NAMALWA (cell line): Measurements from ENCODE around the gene BRD4.

Experiments
- DNase-seq: peaks from one replicate; pipeline ENCODE4 v3.0.0-alpha.2; 2015; ENCODE audit warnings: low spot score

The BRD4 gene

DNA sequence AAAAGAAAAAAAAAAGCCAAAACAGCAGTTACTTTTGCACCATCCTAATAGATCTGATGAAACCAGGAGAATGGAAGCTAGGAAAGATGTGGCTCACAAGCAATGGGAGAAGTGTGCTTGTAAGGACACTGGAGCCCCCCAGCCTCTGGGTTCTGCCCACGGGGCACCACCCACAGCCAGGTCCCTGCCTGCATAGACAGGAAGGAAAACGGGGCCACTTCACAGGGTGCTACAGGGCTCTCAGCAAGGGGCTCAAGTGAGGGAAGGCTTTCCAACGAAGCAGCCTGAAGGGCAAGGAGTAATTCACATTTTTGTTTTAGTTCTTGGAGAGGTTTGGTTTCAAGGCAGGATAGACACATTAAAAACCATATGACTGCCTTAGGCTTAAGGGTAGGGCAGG is 42.7 kb downstream of the BRD4 start:
- no peak for DNase-seq

DNA sequence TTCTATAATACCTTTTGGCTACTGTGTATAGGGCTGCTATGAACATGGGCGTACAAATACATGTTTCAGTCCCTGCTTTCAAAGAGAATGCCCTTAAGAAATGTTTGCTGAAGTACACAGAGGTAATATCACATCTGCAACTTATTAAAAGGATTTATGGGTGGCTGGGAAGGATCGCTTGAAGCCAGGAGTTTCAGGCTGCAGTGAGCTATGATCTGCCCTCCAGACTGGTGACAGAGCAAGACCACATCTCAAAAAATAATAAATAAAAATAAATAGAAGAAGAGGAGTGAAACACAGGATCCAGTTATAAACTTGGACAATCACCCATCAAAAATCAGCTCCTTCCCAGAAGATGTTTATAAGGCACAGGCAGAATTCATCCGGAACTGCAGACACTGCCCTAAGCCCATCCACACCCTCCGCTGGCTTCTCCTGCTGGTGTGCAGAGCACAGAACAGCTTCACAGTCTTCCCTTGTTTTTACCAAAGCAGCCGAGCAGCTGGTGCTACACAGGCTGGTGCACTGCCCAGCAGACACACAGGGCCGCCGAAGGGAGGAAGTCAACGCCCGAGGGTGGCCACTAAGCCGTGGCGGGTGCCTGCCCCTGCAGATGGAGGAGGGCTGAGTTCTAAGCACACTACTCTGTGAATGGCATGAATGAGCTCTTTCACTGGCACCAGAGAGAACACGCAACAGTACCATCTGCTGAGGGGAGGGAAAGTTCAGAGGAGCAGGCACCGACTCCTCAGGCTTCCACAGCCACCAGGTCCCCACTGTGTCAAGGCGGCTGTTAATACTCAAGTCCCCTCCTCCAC is 44.0 kb downstream of the BRD4 start:
- DNase-seq, result peak; percentile 89

DNA sequence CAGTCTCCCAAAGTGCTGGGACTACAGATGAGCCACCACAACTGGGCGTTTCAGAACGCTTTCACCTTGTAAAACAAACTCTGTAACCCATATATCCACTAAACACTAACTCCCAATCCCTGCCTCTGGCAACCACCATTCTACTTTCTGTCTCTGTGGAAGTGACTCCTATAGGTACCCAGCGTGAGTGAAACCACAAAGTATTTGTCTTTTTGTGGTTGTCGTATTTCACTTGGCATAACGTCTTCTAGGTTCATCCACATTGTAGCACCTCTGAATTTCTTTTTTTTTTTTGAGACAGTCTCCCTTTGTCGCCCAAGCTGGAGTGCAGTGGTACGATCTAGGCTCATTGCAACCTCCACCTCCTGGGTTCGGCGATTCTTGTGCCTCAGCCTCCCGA is 44.8 kb downstream of the BRD4 start:
- peak; percentile 45 for DNase-seq

DNA sequence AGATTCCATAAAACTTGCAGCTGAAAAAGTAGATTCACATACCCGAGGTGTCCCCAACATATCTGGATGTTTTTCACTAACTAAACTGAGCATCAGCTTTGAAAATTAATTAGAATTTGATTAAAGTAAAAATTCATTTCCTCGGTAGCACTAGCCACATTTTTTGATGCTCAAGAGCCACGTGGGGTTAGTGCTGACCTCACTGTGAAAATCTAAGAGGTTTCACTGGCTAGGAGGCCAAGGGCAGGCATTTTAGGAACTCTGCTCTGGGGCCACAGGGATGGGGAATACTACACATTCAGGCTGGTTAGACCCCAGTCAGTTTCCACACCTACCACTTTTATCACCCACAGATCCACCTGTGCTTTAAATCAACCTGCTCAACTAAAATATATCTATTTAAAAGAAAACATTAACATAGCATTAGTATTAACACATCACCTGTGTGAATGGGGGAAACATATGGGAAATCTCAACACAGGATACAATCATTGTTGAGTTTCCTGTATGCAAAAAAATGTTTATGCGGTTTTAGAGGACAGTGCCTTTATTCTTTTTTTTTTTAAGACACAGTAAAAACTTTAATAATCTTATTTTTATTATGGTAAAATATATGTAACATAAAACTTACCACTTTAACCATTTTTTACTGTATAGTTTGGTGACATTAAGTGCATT is 45.5 kb downstream of the BRD4 start:
- peak; percentile 53 for DNase-seq

DNA sequence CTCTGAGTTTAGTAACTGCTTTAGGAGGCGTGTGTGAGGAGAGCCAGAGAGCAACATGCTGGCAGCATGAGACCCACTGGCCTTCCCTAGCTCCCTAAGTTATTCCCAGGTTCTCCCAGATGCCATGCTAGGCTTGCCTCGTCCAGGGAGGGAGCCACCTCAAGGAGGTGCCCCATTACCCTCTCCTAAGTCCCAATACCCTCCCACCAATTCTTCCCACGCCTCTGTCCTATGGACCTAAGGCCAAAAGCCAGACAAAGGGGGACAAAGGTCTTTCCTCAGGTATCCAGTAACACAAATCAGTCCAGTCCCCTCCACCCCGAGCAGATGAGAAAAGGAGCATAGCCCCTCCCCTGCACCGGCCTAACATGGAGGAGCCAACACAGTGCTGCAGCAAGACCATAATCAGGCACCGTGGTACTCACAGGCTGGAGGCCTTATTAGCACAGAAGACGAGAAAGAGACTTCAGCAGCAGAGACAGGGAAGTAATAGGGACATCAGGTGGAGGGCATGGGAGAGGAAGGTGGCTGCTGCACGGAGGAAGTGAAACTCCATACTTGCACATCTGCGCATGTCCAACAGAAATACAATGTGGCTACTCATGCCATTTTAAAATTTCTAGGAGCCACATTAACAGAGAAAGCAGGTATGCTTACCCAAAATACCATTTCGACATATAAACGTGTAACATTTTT is 46.3 kb downstream of the BRD4 start:
- DNase-seq, result peak; percentile 90

DNA sequence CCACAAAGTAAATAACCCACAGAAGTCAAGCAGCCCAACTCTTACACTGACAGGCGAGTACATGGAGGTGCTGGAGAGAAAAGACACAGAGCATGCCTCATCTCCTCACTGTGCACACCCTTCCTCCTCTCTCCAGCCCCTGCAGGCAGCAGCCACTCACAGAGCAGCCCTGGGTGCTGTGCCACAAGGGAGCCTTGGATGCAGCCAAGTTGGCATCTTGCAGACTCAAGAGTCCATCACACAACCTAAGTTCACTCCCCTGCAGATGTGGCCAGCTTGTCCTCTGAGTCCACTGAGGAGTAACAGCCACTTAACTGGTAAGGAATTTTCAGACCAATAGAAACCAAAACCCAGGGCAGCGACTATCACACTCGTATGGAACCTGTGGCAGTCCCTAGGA is 47.4 kb downstream of the BRD4 start:
- no peak for DNase-seq

DNA sequence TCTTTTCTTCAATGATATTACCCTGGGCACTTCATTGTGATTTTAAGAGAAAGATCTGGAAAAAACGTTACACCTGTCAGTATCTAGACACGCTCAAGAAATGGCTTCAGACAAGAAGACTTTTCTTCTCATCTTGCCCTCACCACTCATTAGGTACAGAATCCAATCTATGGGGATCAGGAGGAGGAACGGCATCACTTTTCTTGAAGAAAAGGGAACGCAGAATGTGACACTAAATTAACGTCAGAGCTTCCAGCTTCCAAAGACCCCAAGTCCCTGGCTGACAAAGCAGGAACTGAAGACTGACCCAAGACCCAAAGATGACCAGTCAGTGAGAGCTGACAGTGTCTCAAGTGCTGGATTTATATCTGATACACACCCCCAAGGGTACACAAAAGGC is 48.2 kb downstream of the BRD4 start:
- DNase-seq, result no peak

DNA sequence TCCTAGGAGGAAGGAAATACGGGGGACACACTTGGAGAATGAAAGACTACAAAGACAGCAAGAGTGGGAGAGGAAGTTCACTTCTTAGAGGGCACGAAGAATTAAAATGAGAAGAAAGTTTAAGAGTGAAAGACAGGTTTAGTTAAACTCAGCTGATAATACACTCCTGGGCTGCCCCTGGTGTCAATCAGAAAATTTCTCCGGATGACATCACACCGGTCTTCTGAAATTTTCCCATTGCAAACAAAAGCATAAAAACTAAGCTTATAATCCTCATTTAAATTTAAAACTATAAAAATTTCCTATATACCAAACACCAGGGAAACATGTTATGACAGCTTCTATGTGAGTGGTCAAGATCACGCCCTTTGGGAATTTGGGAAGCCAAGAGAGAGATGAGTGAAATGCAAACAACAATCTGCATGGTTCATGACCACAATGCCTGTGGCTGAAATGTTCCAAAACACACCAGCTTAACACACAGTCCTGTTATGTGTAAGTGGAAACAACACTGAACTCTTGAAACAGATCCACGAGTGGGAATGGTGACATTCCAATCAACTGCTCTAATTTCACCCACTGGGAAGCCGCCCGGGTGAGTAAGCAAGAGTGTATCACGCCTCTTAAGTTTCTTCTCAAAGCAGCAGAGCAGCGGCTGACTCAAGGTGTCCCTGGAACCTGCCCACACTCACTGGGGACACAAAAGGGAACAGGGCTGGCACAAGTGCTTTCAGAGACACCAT is 49.0 kb downstream of the BRD4 start:
- no peak for DNase-seq

DNA sequence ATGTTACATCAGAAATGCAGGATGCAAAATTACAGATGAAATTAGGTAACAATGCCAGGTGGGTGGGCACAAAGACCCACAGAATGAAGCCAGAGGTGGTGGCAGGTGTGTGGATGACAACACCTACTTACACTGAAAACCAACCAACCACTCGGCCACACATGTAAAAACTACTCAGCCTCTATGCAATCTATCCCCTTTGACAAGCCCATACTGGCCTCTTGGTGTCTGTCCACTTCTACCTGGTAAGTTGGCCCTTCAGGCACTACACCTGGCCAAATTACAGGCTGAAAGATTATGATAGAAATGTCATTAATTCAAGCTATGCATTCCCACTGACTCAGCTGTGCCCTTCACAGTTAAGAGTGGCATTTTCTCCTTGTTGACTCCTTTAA is 50.0 kb downstream of the BRD4 start:
- no peak for DNase-seq

DNA sequence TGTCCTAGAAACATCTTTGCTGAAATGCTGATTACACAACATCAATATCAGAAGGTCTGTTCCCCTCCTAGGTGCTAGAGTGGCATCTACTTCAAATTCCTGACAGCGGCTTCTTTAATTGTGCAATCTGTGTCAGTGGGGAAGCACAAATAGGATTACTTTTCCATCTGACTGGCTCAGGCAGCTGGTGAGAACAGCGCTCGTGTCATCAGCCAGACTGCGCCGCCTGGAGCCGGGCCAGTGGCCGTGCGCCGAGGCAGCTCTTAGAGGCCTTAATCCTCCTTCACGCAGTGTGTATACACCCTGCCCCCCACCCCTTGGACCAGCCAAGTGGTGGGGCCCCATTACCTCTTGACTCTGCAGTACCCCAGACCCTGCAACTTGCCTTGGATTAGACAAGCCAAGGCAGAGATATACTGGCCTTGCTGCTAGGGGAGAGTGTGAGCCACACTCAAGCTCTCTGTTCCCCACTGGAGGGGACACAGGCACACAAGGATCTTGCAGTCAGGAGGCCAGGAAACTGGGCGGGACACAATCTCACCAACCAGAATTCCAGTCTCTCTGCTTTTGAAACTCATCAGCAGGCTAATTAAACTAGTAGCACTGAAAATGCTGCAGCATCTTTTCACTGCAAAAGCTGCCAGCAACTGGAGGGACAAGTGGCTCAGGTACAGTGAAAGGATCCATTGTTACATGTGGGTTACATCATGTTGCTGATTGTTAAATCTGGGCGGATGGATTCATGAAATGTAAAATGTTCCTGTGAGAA is 51.2 kb downstream of the BRD4 start:
- DNase-seq, result no peak

DNA sequence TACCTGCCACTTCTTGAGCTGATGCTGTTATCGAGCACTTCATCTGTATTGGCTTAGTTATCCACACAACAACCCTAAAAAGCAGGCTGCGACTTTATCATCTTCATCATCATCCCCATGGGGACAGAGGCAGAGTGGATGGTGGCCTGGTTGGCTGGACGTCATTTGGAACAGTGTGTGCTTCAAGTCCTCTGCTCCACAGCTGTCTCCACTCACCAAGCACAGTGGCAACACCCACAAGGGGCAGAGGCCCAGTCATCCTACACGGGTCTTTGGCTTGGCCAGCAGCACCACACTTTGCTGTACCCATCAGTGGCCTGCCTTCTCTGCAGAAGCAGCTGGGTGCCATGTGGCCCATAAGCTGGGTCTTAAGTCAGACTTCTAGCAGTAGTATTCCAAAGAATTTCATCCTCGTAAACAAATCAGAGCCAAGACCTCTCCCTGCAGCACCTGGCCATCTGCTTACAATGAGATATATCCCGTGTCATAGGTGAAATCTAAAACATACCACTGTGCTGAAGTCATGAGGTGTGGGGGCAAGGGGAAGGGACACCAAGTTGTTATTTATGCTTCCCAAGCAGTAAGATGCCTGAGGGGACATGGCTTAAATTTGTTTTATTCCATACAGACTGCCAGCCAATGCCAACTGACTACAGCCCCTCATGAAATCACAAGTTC is 52.2 kb downstream of the BRD4 start:
- DNase-seq, result no peak

DNA sequence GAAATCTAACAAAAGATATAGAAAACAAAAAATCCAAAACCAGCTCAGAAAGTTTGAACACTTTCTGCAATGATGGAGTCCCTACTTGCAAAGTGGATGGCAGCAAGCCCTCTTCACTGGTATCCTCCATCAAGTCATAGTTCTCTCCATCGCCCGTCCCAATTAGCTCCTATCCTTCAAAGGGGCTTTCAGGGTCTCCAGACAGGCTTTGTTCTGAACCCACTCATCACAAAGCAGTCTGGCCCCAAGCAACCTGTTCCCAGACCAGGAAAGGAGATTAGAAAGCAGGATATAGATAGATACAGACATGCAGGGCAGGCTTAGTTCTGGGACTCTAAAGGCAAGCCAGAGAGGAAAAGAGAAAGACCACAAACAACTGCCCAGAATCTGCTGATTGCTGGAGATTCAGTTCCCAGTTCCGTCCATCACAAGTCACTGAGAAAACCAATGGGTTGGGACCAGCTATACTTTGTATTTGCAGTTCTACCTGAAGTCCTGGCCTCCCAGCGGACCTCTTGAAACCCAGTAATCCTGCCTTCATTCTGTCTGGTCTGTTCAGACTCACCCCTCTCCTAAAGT is 52.9 kb downstream of the BRD4 start:
- DNase-seq, result no peak

DNA sequence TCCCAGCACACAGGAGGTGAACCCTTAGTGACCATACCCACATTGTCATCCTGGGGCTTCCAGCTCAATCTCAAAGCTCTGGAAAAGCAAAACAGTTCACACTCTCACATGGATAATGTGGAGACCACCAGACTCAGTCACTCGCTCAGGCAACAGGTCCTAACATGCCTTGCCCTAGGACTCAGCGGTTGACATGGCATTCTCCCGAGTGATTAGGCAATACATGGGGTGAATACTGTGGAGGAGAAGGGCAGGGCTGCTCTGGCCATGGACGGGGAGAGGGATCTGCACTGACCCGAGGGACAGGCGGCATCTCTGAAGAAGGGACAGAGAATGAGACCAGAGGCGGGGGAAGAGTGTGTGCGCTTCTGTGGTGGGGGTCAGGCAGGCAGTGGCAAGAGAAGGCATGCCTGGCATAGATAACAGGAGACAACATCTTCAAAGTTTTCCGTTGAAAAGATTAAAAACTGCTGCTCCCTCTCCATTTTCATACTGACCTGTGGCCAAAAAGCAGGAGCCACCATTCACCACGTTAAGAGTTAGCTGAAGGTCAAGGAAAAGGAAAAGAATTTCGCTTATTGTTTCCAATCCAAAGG is 55.6 kb downstream of the BRD4 start:
- no peak for DNase-seq

DNA sequence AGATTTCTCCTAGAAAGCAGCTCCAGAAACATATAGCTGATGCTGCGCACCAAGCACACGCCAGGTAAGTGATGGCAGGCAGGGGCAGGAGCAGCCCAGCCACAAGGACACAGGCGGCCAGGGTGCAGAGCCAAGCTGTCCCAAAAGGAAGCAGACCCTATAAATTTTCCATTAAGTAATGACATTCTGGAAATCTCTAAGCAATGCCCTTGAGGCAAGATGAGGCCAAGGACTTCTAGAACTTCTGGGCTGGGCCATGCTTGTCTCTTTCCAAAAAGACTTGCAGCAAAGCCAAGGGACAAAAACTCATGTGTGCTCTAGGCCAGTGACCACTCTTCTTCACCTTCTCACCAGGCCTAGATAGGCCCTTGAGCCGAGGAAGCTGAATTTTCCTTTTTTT is 57.9 kb downstream of the BRD4 start:
- DNase-seq, result no peak

DNA sequence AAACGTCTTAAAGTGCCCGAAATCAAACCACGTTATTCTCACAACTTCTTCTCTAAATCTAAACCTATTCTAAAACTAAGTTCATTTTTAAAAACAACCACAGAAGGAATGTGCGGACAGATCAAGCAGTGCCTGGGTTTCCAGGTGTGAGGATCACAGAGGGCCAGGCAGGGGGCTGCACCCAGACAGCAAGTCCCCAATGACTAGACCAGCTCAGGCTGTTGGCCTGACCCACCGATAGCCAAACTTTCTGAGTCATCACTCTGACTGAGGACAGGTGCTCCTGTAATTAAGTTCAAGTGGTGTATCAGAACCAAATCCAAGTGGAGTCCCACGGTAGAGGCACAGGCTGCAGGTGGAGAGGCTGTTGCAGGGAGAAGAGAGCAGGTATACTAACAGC is 62.5 kb downstream of the BRD4 start:
- no peak for DNase-seq

DNA sequence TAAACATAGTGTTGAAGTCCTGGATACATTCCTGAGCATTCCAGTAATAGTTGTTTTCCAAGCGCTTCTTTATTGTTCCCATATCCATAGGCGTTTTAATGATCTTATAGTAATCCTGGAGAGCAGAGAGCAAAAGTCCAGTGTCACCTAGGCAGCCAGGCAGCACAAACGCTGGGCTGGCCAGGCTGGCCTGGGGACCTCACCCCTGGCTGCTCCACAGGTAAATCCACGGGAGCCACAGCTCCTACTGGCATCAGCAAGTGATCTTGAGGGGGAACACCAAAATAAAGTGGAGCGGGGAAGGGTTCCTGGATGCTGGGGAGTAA is 63.4 kb downstream of the BRD4 start:
- no peak for DNase-seq

DNA sequence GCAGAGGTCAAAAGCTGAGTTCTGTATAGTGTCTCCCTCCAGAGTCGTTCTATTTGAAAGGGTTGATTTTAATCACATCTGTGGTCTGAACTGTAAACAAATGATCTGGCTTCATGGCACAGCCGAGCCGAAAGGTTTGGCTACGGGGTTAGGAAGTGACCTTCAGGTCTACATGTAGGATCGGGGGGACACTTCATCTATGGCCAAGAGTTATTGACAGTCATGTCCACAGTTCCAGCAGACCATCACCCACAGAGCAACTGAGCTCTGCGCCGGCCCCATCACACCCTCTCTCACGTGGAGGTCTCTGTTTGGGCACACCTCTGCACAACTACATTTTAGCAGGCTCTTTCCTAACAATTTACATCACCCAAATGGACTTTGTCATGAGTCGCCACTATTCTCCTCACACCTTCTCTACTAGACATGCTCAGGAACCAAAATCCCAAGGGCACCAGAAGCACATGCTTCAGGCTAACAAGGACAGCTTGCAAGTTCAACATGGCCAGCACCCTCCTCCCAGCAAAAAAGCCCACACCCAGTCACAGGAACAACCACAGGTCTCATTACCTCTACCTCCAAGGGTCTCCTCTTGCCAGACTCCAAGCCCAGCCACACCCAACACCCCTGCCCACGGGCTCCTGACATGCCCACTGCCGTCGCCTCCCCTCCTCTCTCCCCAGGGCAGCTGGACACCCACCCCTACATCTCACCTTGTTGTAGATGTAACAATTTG is 64.0 kb downstream of the BRD4 start:
- DNase-seq, result no peak

DNA sequence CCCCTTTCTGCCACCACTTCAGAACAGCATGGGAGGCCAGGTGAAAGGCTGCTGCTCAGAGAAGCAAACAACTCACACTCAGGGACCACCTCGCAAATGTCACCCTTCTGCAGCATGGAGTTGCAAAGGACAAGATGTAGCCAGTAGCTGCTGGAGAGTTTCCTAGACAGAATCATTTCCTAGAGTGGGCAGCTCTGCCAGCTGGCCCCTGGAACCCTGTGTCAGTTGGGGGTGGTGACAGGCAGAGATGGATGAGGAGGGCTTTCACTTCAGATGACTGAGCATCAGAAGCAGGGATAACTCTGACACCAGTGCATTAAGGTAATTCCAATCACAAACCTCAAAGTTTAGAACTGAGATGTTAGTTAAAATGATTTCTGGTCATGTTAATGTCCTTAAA is 65.7 kb downstream of the BRD4 start:
- DNase-seq, result no peak

DNA sequence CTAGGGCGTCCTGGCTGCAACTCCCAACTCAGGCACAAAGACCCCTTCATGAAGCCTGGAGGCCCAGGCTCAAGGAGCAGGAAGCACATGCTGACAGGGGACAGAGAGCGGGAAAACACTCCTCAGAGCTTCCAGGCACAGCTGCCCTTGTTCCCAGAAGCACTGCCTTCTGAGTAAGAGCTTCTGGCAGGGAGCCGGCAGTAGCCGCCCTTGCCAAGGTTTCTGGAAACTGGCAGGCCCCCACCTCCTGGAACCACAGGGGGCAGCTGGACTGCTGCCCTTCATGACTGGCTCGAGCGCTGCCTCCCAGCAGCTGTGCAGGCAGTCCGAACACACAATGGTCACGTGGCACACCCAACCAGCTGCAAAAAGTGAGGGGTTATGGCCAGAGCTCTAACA is 66.5 kb downstream of the BRD4 start:
- no peak for DNase-seq
